GM13976 (cell line): ENCODE results near the gene PITPNB.

ENCODE experiments used
- DNase-seq: peaks from one replicate; pipeline ENCODE4 v3.0.0; 2012; ENCODE audit warnings: low spot score
- in situ Hi-C: fragments of 300-500 bp; cut with MboI; formaldehyde crosslinking; loops from one replicate; pipeline ENCODE4 v1.12.0; 2022; ENCODE audit warnings: low sequenced_read_pairs, mixed read lengths, inconsistent platforms; ENCODE audit not compliant: unreplicated experiment
- TF ChIP-seq, protein P1 (sequence below): IDR thresholded peaks from 2 replicates; pipeline ENCODE4 v1.5.1; 2012; ENCODE audit warnings: borderline replicate concordance, mild to moderate bottlenecking; ENCODE audit not compliant: insufficient read depth; ENCODE audit errors: extremely low read depth, missing control alignments, control extremely low read depth

The PITPNB gene

DNA sequence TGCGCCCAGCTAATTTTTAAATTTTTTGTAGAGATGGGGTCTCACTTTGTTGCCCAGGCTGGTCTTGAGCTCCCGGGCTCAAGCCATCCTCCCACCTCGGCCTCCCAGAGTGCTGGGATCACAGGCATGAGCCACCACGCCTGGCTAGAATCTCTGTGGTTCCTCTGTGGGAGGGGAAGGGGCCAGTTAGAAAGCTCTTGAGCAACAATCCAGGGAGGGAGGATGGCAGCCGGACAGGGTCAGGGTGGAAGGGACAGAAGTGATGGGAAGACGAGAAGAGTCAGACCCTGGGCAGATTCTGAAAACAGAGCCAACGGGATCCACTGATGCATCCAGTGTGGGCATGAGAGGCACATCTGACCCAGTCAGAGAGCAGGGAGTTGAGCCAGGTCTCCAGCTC, 78.6 kb downstream of the PITPNB start:
- in situ Hi-C loops: no loop called here
- DNase-seq: no peak
- TF ChIP-seq, protein P1, sequence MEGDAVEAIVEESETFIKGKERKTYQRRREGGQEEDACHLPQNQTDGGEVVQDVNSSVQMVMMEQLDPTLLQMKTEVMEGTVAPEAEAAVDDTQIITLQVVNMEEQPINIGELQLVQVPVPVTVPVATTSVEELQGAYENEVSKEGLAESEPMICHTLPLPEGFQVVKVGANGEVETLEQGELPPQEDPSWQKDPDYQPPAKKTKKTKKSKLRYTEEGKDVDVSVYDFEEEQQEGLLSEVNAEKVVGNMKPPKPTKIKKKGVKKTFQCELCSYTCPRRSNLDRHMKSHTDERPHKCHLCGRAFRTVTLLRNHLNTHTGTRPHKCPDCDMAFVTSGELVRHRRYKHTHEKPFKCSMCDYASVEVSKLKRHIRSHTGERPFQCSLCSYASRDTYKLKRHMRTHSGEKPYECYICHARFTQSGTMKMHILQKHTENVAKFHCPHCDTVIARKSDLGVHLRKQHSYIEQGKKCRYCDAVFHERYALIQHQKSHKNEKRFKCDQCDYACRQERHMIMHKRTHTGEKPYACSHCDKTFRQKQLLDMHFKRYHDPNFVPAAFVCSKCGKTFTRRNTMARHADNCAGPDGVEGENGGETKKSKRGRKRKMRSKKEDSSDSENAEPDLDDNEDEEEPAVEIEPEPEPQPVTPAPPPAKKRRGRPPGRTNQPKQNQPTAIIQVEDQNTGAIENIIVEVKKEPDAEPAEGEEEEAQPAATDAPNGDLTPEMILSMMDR: no peak

DNA sequence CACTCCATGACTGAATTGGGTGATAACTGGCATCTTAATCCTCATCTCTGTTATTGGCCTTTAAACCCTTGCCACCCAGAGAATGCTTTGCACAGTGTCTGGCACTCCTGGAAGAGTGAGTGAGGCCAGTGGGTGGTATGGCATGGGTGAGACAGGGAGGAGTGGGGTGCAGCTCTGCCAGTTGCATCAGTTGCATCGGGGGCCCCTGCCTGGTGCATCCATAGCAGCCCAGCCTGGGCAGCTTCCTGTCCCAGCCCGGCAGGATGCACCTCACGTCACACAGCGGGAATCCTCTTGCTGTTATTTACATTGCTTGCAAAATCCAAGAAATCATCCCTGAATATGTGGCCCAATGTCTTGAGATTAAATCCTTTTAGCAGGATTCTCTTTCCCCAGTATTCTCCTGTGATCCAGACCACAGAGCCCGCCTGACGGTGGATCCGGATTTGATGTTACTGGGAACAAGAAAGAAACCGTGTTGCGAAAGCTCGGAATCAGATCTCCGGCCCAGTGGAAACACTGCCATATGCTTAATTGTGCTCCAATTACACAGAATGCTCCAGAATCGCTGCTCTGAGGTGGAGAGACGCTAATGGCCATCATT, 79.9 kb downstream of the PITPNB start:
- DNase-seq: no peak
- in situ Hi-C loops: no loop called here
- TF ChIP-seq, protein P1: no peak

DNA sequence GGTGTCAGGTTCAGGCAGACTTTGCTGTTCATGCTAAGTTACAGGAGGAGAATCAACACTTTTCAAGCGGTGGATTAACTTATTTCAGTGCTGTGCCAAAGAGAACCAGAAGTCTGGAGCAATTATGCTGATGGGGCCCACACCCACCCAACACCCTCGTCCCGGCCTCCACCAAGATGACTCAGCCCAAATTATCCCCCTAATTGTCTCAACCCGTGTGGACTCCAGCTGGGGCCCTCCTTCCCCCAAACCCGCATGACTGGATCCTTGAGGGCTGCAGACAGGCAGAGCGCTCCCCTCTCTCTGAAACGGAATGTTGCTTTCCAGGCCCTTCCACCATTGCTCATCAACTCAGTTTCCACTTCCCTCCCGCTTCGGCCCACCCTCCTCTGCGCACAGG, 82.9 kb downstream of the PITPNB start:
- DNase-seq: no peak
- TF ChIP-seq, protein P1: no peak
- in situ Hi-C loops: no loop called here

DNA sequence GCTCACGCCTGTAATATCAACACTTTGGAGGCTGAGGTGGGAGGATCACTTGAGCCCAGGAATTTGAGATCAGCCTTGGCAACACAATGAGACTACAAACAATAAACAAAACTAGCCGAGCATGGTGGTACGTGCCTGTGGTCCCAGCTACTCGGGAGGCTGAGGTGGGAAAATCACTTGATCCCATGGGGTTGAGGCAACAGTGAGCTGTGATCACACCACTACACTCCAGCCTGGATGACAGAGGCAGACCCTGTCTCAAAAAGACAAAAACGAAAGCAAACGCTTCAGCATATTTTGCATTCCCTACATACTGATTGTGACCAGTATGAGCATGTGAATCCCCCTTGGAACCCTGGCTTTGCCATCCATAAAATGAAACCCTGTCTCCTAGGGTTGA, 83.6 kb downstream of the PITPNB start:
- TF ChIP-seq, protein P1: no peak
- no peak for DNase-seq
- in situ Hi-C loops: no loop called here

DNA sequence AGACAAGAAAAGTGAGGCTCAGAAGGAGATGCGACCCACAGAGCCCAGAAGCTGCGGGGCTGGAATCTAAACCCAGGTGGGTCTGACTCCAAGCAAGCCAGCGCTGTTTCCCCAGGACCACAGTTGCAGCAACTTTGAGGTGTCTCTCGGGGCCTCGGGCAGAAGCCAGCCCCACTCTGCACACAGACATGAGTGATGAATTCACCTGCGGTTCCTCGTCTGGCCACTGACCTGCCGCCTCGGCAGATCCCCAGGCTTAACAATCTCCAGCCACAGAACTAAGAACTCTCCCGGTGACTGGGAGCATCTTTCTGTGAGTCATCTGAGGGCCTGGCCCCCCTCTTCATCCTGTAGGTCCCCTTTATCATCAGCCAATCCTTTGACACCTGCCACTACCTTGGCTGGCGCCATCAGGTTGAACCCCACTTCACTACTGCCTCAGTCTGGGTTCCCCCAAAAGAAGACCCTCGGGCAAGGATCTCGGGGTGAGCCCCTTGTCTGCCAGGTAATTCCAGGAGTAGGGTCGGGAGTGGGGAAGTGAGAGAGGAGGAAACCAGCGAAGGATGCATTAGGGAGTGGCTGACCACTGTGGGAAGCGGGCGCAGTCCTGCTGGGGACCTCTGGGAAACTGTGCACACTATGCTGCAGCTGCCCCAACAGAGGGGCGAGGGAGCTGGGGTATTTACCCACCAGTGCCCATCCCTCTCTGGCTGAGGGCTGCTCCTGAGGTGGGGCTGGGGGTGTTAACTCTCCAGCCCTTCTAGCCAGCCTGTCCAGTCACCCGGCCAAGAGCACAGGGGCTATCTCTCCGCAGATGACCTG, 84.5 kb downstream of the PITPNB start:
- DNase-seq: no peak
- TF ChIP-seq, protein P1: no peak
- in situ Hi-C loops: no loop called here

DNA sequence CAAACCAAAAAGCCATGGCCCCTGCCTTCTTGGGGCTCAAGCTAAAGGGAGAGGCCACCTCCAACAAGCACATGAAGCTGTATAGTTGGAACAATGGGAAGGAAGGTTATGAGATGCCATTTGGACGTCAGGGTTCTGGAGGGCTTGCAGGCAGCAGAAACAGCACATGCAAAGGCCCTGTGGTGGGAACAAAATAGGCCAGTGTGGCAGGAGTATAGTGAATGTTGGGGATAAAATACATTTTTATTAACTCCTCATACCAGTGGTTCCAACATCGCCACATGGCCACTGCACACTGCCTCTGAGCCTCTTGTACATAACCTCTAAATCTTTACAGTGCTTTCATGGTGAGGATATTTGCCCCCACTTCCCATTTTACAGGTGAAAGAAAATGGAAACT, 85.3 kb downstream of the PITPNB start:
- TF ChIP-seq, protein P1: no peak
- DNase-seq: no peak
- in situ Hi-C loops: no loop called here
